K562 (cell line): Measurements from ENCODE around the gene EFNA2. TPM values are rescaled to one million over a fixed set of nuclear protein-coding genes. Genes with fewer than 3 reads are reported as not detected.

Source experiments
- CBX1 ChIP-seq: sonication (generic); IDR thresholded peaks from 2 replicates; pipeline ENCODE4 v1.6.1; 2016; ENCODE audit warnings: antibody characterized with exemption, low read depth, mild to moderate bottlenecking
- CTBP1 ChIP-seq: fragments of 450-650 bp; IDR thresholded peaks from 2 replicates; pipeline ENCODE4 v1.6.1; 2016; ENCODE audit warnings: borderline replicate concordance
- HDAC1 ChIP-seq, 2 experiments: fragments of 450-650 bp; IDR thresholded peaks; 2 replicates each; pipeline ENCODE4 v1.6.1; 2016 to 2017; ENCODE audit warnings: inconsistent platforms in 1 of 2, mild to moderate bottlenecking in 1 of 2, moderate library complexity in 1 of 2
- HMGN3 ChIP-seq: IDR thresholded peaks from 2 replicates; pipeline ENCODE4 v1.6.1; 2011; ENCODE audit warnings: borderline replicate concordance, low read depth, mild to moderate bottlenecking, mixed read lengths, low read length; ENCODE audit not compliant: insufficient read length; ENCODE audit errors: extremely low read depth
- HNRNPLL ChIP-seq: fragments of 200-400 bp; formaldehyde crosslinking; IDR thresholded peaks from 2 replicates; pipeline ENCODE4 v1.6.1; 2017; ENCODE audit warnings: low read length, low read depth, mild to moderate bottlenecking; ENCODE audit not compliant: poor library complexity, severe bottlenecking
- MAZ ChIP-seq, 2 experiments: fragments of 450-650 bp in 1 of 2; sonication (generic) in 1 of 2; formaldehyde crosslinking; IDR thresholded peaks in 1 of 2; conservative IDR thresholded peaks in 1 of 2; 2 replicates each; pipeline versions ENCODE4 v1.4.0 to v1.5.0; 2020; ENCODE audit warnings: mild to moderate bottlenecking in 1 of 2, missing genetic modification reagents in 1 of 2
- MCM3 ChIP-seq: fragments of 450-650 bp; IDR thresholded peaks from 2 replicates; pipeline ENCODE4 v1.6.1; 2016
- MTA1 ChIP-seq: fragments of 450-650 bp; IDR thresholded peaks from 2 replicates; pipeline ENCODE4 v1.6.1; 2017; ENCODE audit warnings: borderline replicate concordance
- MTA2 ChIP-seq: fragments of 450-650 bp; IDR thresholded peaks from 2 replicates; pipeline ENCODE4 v1.6.1; 2016; ENCODE audit warnings: low read depth
- POLR2G ChIP-seq: fragments of 200-400 bp; formaldehyde crosslinking; IDR thresholded peaks from 2 replicates; pipeline ENCODE4 v1.6.1; 2017; ENCODE audit warnings: low read depth, mild to moderate bottlenecking, antibody characterized with exemption, low read length, moderate library complexity
- RAD51 ChIP-seq: fragments of 450-650 bp; IDR thresholded peaks from 2 replicates; pipeline ENCODE4 v1.7.1; 2016; ENCODE audit warnings: low read depth, mild to moderate bottlenecking, borderline replicate concordance
- SNIP1 ChIP-seq: fragments of 450-650 bp; IDR thresholded peaks from 2 replicates; pipeline ENCODE4 v1.7.1; 2017; ENCODE audit warnings: low read depth, mild to moderate bottlenecking
- SREBF1 ChIP-seq: fragments of 150-350 bp; IDR thresholded peaks from 2 replicates; pipeline ENCODE4 v1.6.1; 2014; ENCODE audit warnings: antibody characterized with exemption, low read depth, low read length, borderline replicate concordance
- STAT5B ChIP-seq: fragments of 250-450 bp; sonication (Bioruptor Pico); IDR thresholded peaks from 2 replicates; pipeline ENCODE4 v1.8.0; 2021; ENCODE audit warnings: mild to moderate bottlenecking, inconsistent platforms
- ZKSCAN1 ChIP-seq: fragments of 150-350 bp; IDR thresholded peaks from 2 replicates; pipeline ENCODE4 v1.6.1; 2016; ENCODE audit warnings: low read depth, low read length
- ZNF143 ChIP-seq: sonication (generic); formaldehyde crosslinking; IDR thresholded peaks from 2 replicates; pipeline ENCODE4 v1.9.0; 2022; ENCODE audit warnings: mild to moderate bottlenecking, missing genetic modification reagents
- ZNF146 ChIP-seq: IDR thresholded peaks from one replicate; pipeline ENCODE4 v1.6.1; 2018; ENCODE audit warnings: missing compliant biosample characterization; ENCODE audit not compliant: unreplicated experiment
- ZNF583 ChIP-seq: fragments of 250-450 bp; sonication (Bioruptor Pico); IDR thresholded peaks from 2 replicates; pipeline ENCODE4 v1.4.0; 2020
- ZNF589 ChIP-seq: fragments of 200-800 bp; sonication (Bioruptor generic); IDR thresholded peaks from 2 replicates; pipeline ENCODE4 v1.6.1; 2016; ENCODE audit warnings: low read depth, missing genetic modification characterization, missing compliant biosample characterization
- ZZZ3 ChIP-seq: fragments of 450-650 bp; IDR thresholded peaks from 2 replicates; pipeline ENCODE4 v1.6.1; 2016; ENCODE audit warnings: antibody characterized with exemption, mild to moderate bottlenecking, moderate library complexity
- polyA plus RNA-seq, 8 experiments: library from polyadenylated mRNA; depleted of rRNA in 4 of 8; stranded (reverse) in 5 of 8; unstranded in 3 of 8; fragments of >200 nt; fragmentation: Nextera tagmentation in 2 of 8; fragmentation: Illumina TruSeq in 1 of 8; extraction: Ambion mirVana in 2 of 8; extraction: Trizol in 1 of 8; gene quantifications; 2 replicates each; pipeline versions ENCODE4 v1.2.1 to v1.2.3, GENCODE V29; 2011 to 2014; ENCODE audit warnings: inconsistent platforms in 1 of 8, missing spikeins in 1 of 8
- total RNA-seq, 7 experiments: library from RNA; depleted of rRNA in 6 of 7; stranded (reverse); fragments of >200 nt in 6 of 7; fragmentation: Illumina TruSeq in 2 of 7; extraction: Trizol in 2 of 7; gene quantifications; 2 replicates each; pipeline versions ENCODE4 v1.2.1 to v1.2.3, GENCODE V29; 2011 to 2021; ENCODE audit warnings: low replicate concordance in 1 of 7
- TF ChIP-seq, protein P1 (sequence below): fragments of 450-650 bp; formaldehyde crosslinking; conservative IDR thresholded peaks from 2 replicates; pipeline ENCODE4 v1.4.0; 2022; ENCODE audit warnings: mild to moderate bottlenecking, missing genetic modification characterization
- TF ChIP-seq, protein P2 (sequence below): fragments of 250-450 bp; sonication (Bioruptor Pico); IDR thresholded peaks from 2 replicates; pipeline ENCODE4 v1.5.1; 2021; ENCODE audit warnings: mild to moderate bottlenecking
- TF ChIP-seq, protein P3 (sequence below), 2 experiments: fragments of 200-800 bp in 1 of 2; sonication (Bioruptor generic) in 1 of 2; sonication (generic) in 1 of 2; formaldehyde crosslinking in 1 of 2; IDR thresholded peaks in 1 of 2; conservative IDR thresholded peaks in 1 of 2; 2 replicates each; pipeline versions ENCODE4 v1.5.0 to v1.6.1; 2016 to 2020; ENCODE audit warnings: missing compliant biosample characterization in 1 of 2, missing genetic modification characterization in 1 of 2, missing genetic modification reagents in 1 of 2

Gene EFNA2
- total and polyA plus RNA-seq, 9 of the 15 experiments (the other 6 are each of a cell fraction or from before 2014, with no cell fraction given) = 0.11 to 0.44 (median 0.15) TPM; not detected in 6

DNA sequence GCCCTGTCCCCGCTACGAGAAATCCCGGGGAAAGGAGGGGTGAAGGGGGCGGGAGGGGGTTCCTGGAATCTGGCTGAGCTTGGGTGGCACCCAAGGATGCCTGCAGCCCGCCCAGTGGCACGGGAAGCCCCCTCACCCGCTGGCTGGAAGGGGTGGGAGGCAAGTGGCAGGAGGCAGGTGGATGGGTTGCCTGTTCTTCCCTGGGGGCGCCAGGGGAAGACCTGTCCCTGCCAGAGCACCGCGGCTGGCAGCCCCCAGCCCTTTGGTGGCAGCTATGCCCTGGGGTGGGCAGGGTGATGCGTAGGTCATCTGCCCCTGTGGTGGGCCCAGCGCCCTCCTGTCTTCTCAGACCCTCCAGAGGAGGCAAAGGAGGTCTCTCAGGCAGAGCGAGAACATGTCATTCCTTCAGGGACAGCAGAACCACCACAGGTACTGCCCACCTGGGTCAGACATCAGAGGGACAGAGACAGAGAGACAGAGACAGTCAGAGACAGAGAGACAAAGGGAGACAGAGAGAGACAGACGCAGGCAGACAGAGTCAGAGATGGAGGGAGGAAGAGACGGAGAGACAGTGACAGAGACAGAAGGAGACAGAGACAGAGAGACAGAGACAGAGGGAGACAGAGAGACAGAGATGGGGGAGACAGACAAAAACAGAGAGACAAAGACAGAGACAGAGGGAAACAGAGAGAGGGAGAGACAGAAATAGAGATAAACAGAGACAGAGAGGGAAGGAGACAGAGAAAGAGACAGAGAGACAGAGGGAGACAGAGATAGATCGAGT, 36.7 kb downstream of the EFNA2 start (continued):
- TF ChIP-seq, protein P1, sequence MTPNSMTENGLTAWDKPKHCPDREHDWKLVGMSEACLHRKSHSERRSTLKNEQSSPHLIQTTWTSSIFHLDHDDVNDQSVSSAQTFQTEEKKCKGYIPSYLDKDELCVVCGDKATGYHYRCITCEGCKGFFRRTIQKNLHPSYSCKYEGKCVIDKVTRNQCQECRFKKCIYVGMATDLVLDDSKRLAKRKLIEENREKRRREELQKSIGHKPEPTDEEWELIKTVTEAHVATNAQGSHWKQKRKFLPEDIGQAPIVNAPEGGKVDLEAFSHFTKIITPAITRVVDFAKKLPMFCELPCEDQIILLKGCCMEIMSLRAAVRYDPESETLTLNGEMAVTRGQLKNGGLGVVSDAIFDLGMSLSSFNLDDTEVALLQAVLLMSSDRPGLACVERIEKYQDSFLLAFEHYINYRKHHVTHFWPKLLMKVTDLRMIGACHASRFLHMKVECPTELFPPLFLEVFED = 0 out of 2 replicates have a peak, but pooled peaks have one; percentile 13
- TF ChIP-seq MCM3 = no peak
- TF ChIP-seq ZKSCAN1 = no peak
- TF ChIP-seq MAZ (CRISPR knock-in tag; conservative IDR thresholded peaks at IDR 0.05 in 1 of 2, IDR thresholded peaks at IDR 0.05 in 1 of 2) = no peak
- no peak for TF ChIP-seq CTBP1
- TF ChIP-seq HNRNPLL = no peak
- TF ChIP-seq SREBF1 = no peak
- no peak for TF ChIP-seq SNIP1
- TF ChIP-seq, protein P2, sequence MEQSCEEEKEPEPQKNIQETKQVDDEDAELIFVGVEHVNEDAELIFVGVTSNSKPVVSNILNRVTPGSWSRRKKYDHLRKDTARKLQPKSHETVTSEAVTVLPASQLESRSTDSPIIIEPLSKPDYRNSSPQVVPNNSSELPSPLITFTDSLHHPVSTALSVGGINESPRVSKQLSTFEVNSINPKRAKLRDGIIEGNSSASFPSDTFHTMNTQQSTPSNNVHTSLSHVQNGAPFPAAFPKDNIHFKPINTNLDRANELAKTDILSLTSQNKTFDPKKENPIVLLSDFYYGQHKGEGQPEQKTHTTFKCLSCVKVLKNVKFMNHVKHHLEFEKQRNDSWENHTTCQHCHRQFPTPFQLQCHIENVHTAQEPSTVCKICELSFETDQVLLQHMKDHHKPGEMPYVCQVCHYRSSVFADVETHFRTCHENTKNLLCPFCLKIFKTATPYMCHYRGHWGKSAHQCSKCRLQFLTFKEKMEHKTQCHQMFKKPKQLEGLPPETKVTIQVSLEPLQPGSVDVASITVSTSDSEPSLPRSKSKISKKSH (CRISPR knock-in tag) = no peak
- TF ChIP-seq ZNF143 = no peak
- no peak for TF ChIP-seq MTA2
- TF ChIP-seq ZZZ3 = no peak
- no peak for TF ChIP-seq STAT5B (CRISPR knock-in tag)
- TF ChIP-seq, protein P3, sequence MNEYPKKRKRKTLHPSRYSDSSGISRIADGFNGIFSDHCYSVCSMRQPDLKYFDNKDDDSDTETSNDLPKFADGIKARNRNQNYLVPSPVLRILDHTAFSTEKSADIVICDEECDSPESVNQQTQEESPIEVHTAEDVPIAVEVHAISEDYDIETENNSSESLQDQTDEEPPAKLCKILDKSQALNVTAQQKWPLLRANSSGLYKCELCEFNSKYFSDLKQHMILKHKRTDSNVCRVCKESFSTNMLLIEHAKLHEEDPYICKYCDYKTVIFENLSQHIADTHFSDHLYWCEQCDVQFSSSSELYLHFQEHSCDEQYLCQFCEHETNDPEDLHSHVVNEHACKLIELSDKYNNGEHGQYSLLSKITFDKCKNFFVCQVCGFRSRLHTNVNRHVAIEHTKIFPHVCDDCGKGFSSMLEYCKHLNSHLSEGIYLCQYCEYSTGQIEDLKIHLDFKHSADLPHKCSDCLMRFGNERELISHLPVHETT (CRISPR knock-in tag; conservative IDR thresholded peaks at IDR 0.05 in 1 of 2, IDR thresholded peaks at IDR 0.05 in 1 of 2) = no peak
- no peak for TF ChIP-seq MTA1
- TF ChIP-seq RAD51 = no peak
- peak; percentile 30; the same call in 1 of the 2 replicates for TF ChIP-seq POLR2G
- no peak for TF ChIP-seq HMGN3
- no peak for TF ChIP-seq ZNF589 (CRISPR knock-in tag)
- no peak for TF ChIP-seq CBX1
- no peak for TF ChIP-seq ZNF146 (CRISPR knock-in tag)
- 0 out of 4 replicates have a peak, but pooled peaks of 1 of the 2 experiments have one; percentile 25 for TF ChIP-seq HDAC1 (IDR thresholded peaks at IDR 0.05)
- TF ChIP-seq ZNF583 (CRISPR knock-in tag) = no peak
